Ishikawa (cell line): ENCODE measurements around the gene C3orf52.

ENCODE experiments used
- EP300 ChIP-seq: IDR thresholded peaks from 2 replicates; pipeline ENCODE4 v1.6.1; 2012; ENCODE audit warnings: borderline replicate concordance
- MAX ChIP-seq: IDR thresholded peaks from 2 replicates; pipeline ENCODE4 v1.6.1; 2012
- RAD21 ChIP-seq: IDR thresholded peaks from 2 replicates; pipeline ENCODE4 v1.6.1; 2012; ENCODE audit warnings: low read depth
- REST ChIP-seq: IDR thresholded peaks from 2 replicates; pipeline ENCODE4 v1.6.1; 2012; ENCODE audit warnings: low read depth, mild to moderate bottlenecking
- TAF1 ChIP-seq: IDR thresholded peaks from 2 replicates; pipeline ENCODE4 v1.6.1; 2012; ENCODE audit warnings: low read depth, mild to moderate bottlenecking
- TEAD4 ChIP-seq: IDR thresholded peaks from 2 replicates; pipeline ENCODE4 v1.6.1; 2012
- USF1 ChIP-seq: IDR thresholded peaks from 2 replicates; pipeline ENCODE4 v1.6.1; 2012
- YY1 ChIP-seq: IDR thresholded peaks from 2 replicates; pipeline ENCODE4 v1.6.1; 2012; ENCODE audit warnings: low read depth

- no peak for TF ChIP-seq EP300
- no peak for TF ChIP-seq RAD21
- TF ChIP-seq REST: no peak
- TF ChIP-seq TAF1: no peak
- TF ChIP-seq USF1: no peak
- no peak for TF ChIP-seq TEAD4
- TF ChIP-seq YY1: no peak
- no peak for TF ChIP-seq MAX
Observed at GRCh38 chr3:112097378-112097777, 11.2 kb downstream of the C3orf52 start.
